Activated naive CD4-positive, alpha-beta T cell treated with anti-CD3 and anti-CD28 coated beads, Interleukin-2, amount 50 U/mL, for 24 hours (primary cell): ENCODE measurements around the gene KLF12.
A peak's percentile ranks its signal among the peaks of the same experiment; 100 is the strongest.

Experiments
- H3K27ac Mint-ChIP-seq: one replicate; pipeline ENCODE4 v1.8.0; 2021; ENCODE audit warnings: mild to moderate bottlenecking, mixed read lengths
- H3K27me3 Mint-ChIP-seq: one replicate; pipeline ENCODE4 v1.8.0; 2021; ENCODE audit warnings: mixed read lengths
- H3K36me3 Mint-ChIP-seq: one replicate; pipeline ENCODE4 v1.8.0; 2021; ENCODE audit warnings: mixed read lengths
- H3K4me1 Mint-ChIP-seq: one replicate; pipeline ENCODE4 v1.8.0; 2021; ENCODE audit warnings: mixed read lengths
- H3K4me3 Mint-ChIP-seq: one replicate; pipeline ENCODE4 v1.8.0; 2021; ENCODE audit warnings: mild to moderate bottlenecking, mixed read lengths
- H3K9me3 Mint-ChIP-seq: one replicate; pipeline ENCODE4 v1.8.0; 2021; ENCODE audit warnings: mixed read lengths

Gene KLF12

GRCh38 chr13:74117207-74117705 lies 16.9 kb downstream of the KLF12 start:
- H3K36me3 Mint-ChIP-seq: peaks cover 46% of the 10 kb centered on the region
- H3K9me3 Mint-ChIP-seq: peaks cover 22% of the 10 kb centered on the region
- no peaks in the 10 kb centered on the region for H3K27me3 Mint-ChIP-seq
- no peak overlapping the region for H3K4me3 Mint-ChIP-seq
- H3K27ac Mint-ChIP-seq: peak overlapping the region; percentile 60
- H3K4me1 Mint-ChIP-seq: peaks cover 85% of the 10 kb centered on the region

- Mint-ChIP-seq H3K9me3 (peaks cover 22% of the 10 kb centered on the region), H3K4me3 (no peak overlapping the region), H3K27ac (peak overlapping the region; percentile 74), H3K27me3 (no peaks in the 10 kb centered on the region), H3K4me1 (peaks cover 86% of the 10 kb centered on the region), H3K36me3 (peaks cover 36% of the 10 kb centered on the region)
Measured at GRCh38 chr13:74115133-74115532, 19.1 kb downstream of the KLF12 start.

- H3K27me3 Mint-ChIP-seq: no peaks in the 10 kb centered on the region
- H3K4me3 Mint-ChIP-seq: peak overlapping the region; percentile 53
- peaks cover 91% of the 10 kb centered on the region for H3K4me1 Mint-ChIP-seq
Measured at GRCh38 chr13:74114641-74115040, 19.6 kb downstream of the KLF12 start.

GRCh38 chr13:74114202-74114601 lies 20.0 kb downstream of the KLF12 start:
- peaks cover 16% of the 10 kb centered on the region for H3K9me3 Mint-ChIP-seq
- peak overlapping the region; percentile 53 for H3K27ac Mint-ChIP-seq
- H3K27me3 Mint-ChIP-seq: no peaks in the 10 kb centered on the region
- H3K4me3 Mint-ChIP-seq: no peak overlapping the region
- H3K36me3 Mint-ChIP-seq: peaks cover 32% of the 10 kb centered on the region
- H3K4me1 Mint-ChIP-seq: peaks cover 90% of the 10 kb centered on the region

More at GRCh38 chr13:74114641-74115040, 19.6 kb downstream of the KLF12 start:
- Mint-ChIP-seq H3K9me3 (peaks cover 20% of the 10 kb centered on the region), H3K27ac (peak overlapping the region; percentile 79), H3K36me3 (peaks cover 36% of the 10 kb centered on the region)

- H3K4me3 Mint-ChIP-seq: no peak overlapping the region
- peaks cover 19% of the 10 kb centered on the region for H3K36me3 Mint-ChIP-seq
- peaks cover under 1% of the 10 kb centered on the region for H3K9me3 Mint-ChIP-seq
- H3K27me3 Mint-ChIP-seq: no peaks in the 10 kb centered on the region
- peaks cover 89% of the 10 kb centered on the region for H3K4me1 Mint-ChIP-seq
- H3K27ac Mint-ChIP-seq: peak overlapping the region; percentile 43
Measured at GRCh38 chr13:74111901-74112824, 22.0 kb downstream of the KLF12 start.

GRCh38 chr13:74111399-74111798 lies 22.8 kb downstream of the KLF12 start:
- peaks cover 19% of the 10 kb centered on the region for H3K36me3 Mint-ChIP-seq
- H3K27me3 Mint-ChIP-seq: no peaks in the 10 kb centered on the region
- peaks cover 88% of the 10 kb centered on the region for H3K4me1 Mint-ChIP-seq
- no peak overlapping the region for H3K4me3 Mint-ChIP-seq
- H3K9me3 Mint-ChIP-seq: no peaks in the 10 kb centered on the region
- no peak overlapping the region for H3K27ac Mint-ChIP-seq

GRCh38 chr13:74110053-74110452 lies 24.2 kb downstream of the KLF12 start:
- H3K27me3 Mint-ChIP-seq: no peaks in the 10 kb centered on the region
- H3K4me3 Mint-ChIP-seq: no peak overlapping the region
- H3K36me3 Mint-ChIP-seq: peaks cover 13% of the 10 kb centered on the region
- H3K27ac Mint-ChIP-seq: peak overlapping the region; percentile 9
- peaks cover 84% of the 10 kb centered on the region for H3K4me1 Mint-ChIP-seq
- no peaks in the 10 kb centered on the region for H3K9me3 Mint-ChIP-seq

GRCh38 chr13:74107598-74107997 lies 26.6 kb downstream of the KLF12 start:
- Mint-ChIP-seq H3K27ac (peak overlapping the region; percentile 18), H3K4me3 (no peak overlapping the region), H3K9me3 (no peaks in the 10 kb centered on the region), H3K4me1 (peaks cover 83% of the 10 kb centered on the region), H3K36me3 (peaks cover 9% of the 10 kb centered on the region), H3K27me3 (no peaks in the 10 kb centered on the region)

- H3K36me3 Mint-ChIP-seq: peaks cover 17% of the 10 kb centered on the region
- H3K4me1 Mint-ChIP-seq: peaks cover 86% of the 10 kb centered on the region
- H3K4me3 Mint-ChIP-seq: no peak overlapping the region
- H3K9me3 Mint-ChIP-seq: peaks cover 6% of the 10 kb centered on the region
- peak overlapping the region; percentile 71 for H3K27ac Mint-ChIP-seq
- H3K27me3 Mint-ChIP-seq: no peaks in the 10 kb centered on the region
Measured at GRCh38 chr13:74105871-74106270, 28.3 kb downstream of the KLF12 start.

- peaks cover 16% of the 10 kb centered on the region for H3K36me3 Mint-ChIP-seq
- H3K4me3 Mint-ChIP-seq: no peak overlapping the region
- no peaks in the 10 kb centered on the region for H3K27me3 Mint-ChIP-seq
- peak overlapping the region; percentile 92 for H3K27ac Mint-ChIP-seq
- peaks cover 6% of the 10 kb centered on the region for H3K9me3 Mint-ChIP-seq
- H3K4me1 Mint-ChIP-seq: peaks cover 85% of the 10 kb centered on the region
Measured at GRCh38 chr13:74104661-74105275, 29.4 kb downstream of the KLF12 start.

GRCh38 chr13:74103970-74104555 lies 30.1 kb downstream of the KLF12 start:
- Mint-ChIP-seq H3K9me3 (peaks cover 6% of the 10 kb centered on the region), H3K36me3 (peaks cover 15% of the 10 kb centered on the region), H3K27ac (peak overlapping the region; percentile 36), H3K4me1 (peaks cover 88% of the 10 kb centered on the region), H3K27me3 (no peaks in the 10 kb centered on the region), H3K4me3 (no peak overlapping the region)

- H3K27me3 Mint-ChIP-seq: no peaks in the 10 kb centered on the region
- H3K4me3 Mint-ChIP-seq: no peak overlapping the region
- H3K9me3 Mint-ChIP-seq: peaks cover 6% of the 10 kb centered on the region
- H3K36me3 Mint-ChIP-seq: peaks cover 14% of the 10 kb centered on the region
- H3K27ac Mint-ChIP-seq: no peak overlapping the region
- H3K4me1 Mint-ChIP-seq: peaks cover 87% of the 10 kb centered on the region
Measured at GRCh38 chr13:74103196-74103595, 31.0 kb downstream of the KLF12 start.

- Mint-ChIP-seq H3K36me3 (peaks cover 14% of the 10 kb centered on the region), H3K27me3 (no peaks in the 10 kb centered on the region), H3K9me3 (peaks cover 6% of the 10 kb centered on the region), H3K4me1 (peaks cover 89% of the 10 kb centered on the region), H3K27ac (peak overlapping the region; percentile 75), H3K4me3 (no peak overlapping the region)
Measured at GRCh38 chr13:74102691-74103090, 31.5 kb downstream of the KLF12 start.

- H3K36me3 Mint-ChIP-seq: peaks cover 14% of the 10 kb centered on the region
- H3K27me3 Mint-ChIP-seq: no peaks in the 10 kb centered on the region
- peak overlapping the region; percentile 8 for H3K4me3 Mint-ChIP-seq
- peaks cover 88% of the 10 kb centered on the region for H3K4me1 Mint-ChIP-seq
- peak overlapping the region; percentile 85 for H3K27ac Mint-ChIP-seq
- peaks cover 6% of the 10 kb centered on the region for H3K9me3 Mint-ChIP-seq
Measured at GRCh38 chr13:74101436-74101835, 32.8 kb downstream of the KLF12 start.

GRCh38 chr13:74098077-74098476 lies 36.1 kb downstream of the KLF12 start:
- Mint-ChIP-seq H3K4me3 (no peak overlapping the region), H3K4me1 (peaks cover 79% of the 10 kb centered on the region), H3K27me3 (no peaks in the 10 kb centered on the region), H3K9me3 (peaks cover 6% of the 10 kb centered on the region), H3K36me3 (peaks cover 14% of the 10 kb centered on the region), H3K27ac (peak overlapping the region; percentile 17)
